H9 (cell line): Measurements from ENCODE around the gene F7. TPM values are rescaled to one million over a fixed set of nuclear protein-coding genes. Genes with fewer than 3 reads are reported as not detected.

Experiments
- DNase-seq: peaks from one replicate; pipeline ENCODE4 v3.0.0-alpha.2; 2017
- H2AFZ ChIP-seq: one replicate; pipeline ENCODE4 v1.6.1; 2013; ENCODE audit warnings: mild to moderate bottlenecking, low read length, control low read depth, moderate library complexity
- H2AK5ac ChIP-seq: 2 replicates; pipeline ENCODE4 v1.6.1; 2013; ENCODE audit warnings: low read length, control low read depth, mixed read lengths; ENCODE audit not compliant: insufficient read length
- H2BK120ac ChIP-seq: one replicate; pipeline ENCODE4 v1.6.1; 2013; ENCODE audit warnings: low read depth, mild to moderate bottlenecking, low read length, control low read depth, inconsistent platforms; ENCODE audit not compliant: poor library complexity, severe bottlenecking
- H2BK12ac ChIP-seq: 2 replicates; pipeline ENCODE4 v1.6.1; 2013; ENCODE audit warnings: low read length, control low read depth, mixed read lengths, low read depth; ENCODE audit not compliant: insufficient read length
- H2BK15ac ChIP-seq: 2 replicates; pipeline ENCODE4 v1.6.1; 2013; ENCODE audit warnings: low read depth, low read length, control low read depth
- H2BK20ac ChIP-seq: one replicate; pipeline ENCODE4 v1.6.1; 2013; ENCODE audit warnings: low read depth, mild to moderate bottlenecking, low read length, control low read depth, inconsistent platforms; ENCODE audit not compliant: poor library complexity, severe bottlenecking
- H2BK5ac ChIP-seq: 2 replicates; pipeline ENCODE4 v1.6.1; 2013; ENCODE audit warnings: low read length, control low read depth, mixed read lengths; ENCODE audit not compliant: insufficient read length
- H3K14ac ChIP-seq: 2 replicates; pipeline ENCODE4 v1.6.1; 2013; ENCODE audit warnings: low read length, control low read depth; ENCODE audit not compliant: insufficient read depth
- H3K18ac ChIP-seq: 2 replicates; pipeline ENCODE4 v1.6.1; 2013; ENCODE audit warnings: low read depth, mild to moderate bottlenecking, mixed read lengths, low read length, control low read depth; ENCODE audit not compliant: insufficient read length
- H3K23ac ChIP-seq: 2 replicates; pipeline ENCODE4 v1.6.1; 2013; ENCODE audit warnings: low read length, control low read depth, mixed read lengths, low read depth; ENCODE audit not compliant: insufficient read length
- H3K23me2 ChIP-seq: 2 replicates; pipeline ENCODE4 v1.6.1; 2013; ENCODE audit warnings: low read depth, mild to moderate bottlenecking, mixed read lengths, low read length, control low read depth; ENCODE audit not compliant: insufficient read length, poor library complexity, severe bottlenecking
- H3K27ac ChIP-seq: 2 replicates; pipeline ENCODE4 v1.5.1; 2013; ENCODE audit warnings: low read length, control low read depth, mixed read lengths, low read depth; ENCODE audit not compliant: insufficient read length
- H3K27me3 ChIP-seq: 2 replicates; pipeline ENCODE4 v1.6.1; 2013; ENCODE audit warnings: low read length, control low read depth, inconsistent platforms; ENCODE audit not compliant: insufficient read depth
- H3K4ac ChIP-seq: 2 replicates; pipeline ENCODE4 v1.6.1; 2013; ENCODE audit warnings: low read depth, mild to moderate bottlenecking, control low read depth, inconsistent platforms, low read length, moderate library complexity
- H3K4me1 ChIP-seq: 2 replicates; pipeline ENCODE4 v1.6.1; 2013; ENCODE audit warnings: low read length, control low read depth, inconsistent platforms; ENCODE audit not compliant: insufficient read depth
- H3K4me2 ChIP-seq: 2 replicates; pipeline ENCODE4 v1.6.1; 2013; ENCODE audit warnings: low read length, control low read depth, mixed read lengths; ENCODE audit not compliant: insufficient read length, insufficient read depth
- H3K56ac ChIP-seq: 2 replicates; pipeline ENCODE4 v1.6.1; 2013; ENCODE audit warnings: low read depth, mild to moderate bottlenecking, mixed read lengths, low read length, control low read depth; ENCODE audit not compliant: insufficient read length
- H3K79me1 ChIP-seq: 2 replicates; pipeline ENCODE4 v1.6.1; 2013; ENCODE audit warnings: low read depth, mild to moderate bottlenecking, moderate library complexity, low read length, control low read depth, inconsistent platforms; ENCODE audit not compliant: insufficient read depth, poor library complexity, severe bottlenecking
- H3K79me2 ChIP-seq: 2 replicates; pipeline ENCODE4 v1.6.1; 2013; ENCODE audit warnings: low read length, control low read depth, inconsistent platforms; ENCODE audit not compliant: insufficient read depth
- H3K9ac ChIP-seq: 2 replicates; pipeline ENCODE4 v1.6.1; 2013; ENCODE audit warnings: low read length, control low read depth, mixed read lengths; ENCODE audit not compliant: insufficient read length; ENCODE audit errors: extremely low read depth
- H3K9me3 ChIP-seq: one replicate; pipeline ENCODE4 v1.6.1; 2013; ENCODE audit warnings: low read depth, low read length, inconsistent platforms; ENCODE audit not compliant: control insufficient read depth
- H3T11ph ChIP-seq: one replicate; pipeline ENCODE4 v1.6.1; 2013; ENCODE audit warnings: mild to moderate bottlenecking, low read length, control low read depth, inconsistent platforms
- H4K20me1 ChIP-seq: one replicate; pipeline ENCODE4 v1.6.1; 2013; ENCODE audit not compliant: control insufficient read depth, insufficient read length, insufficient read depth
- H4K5ac ChIP-seq: 2 replicates; pipeline ENCODE4 v1.6.1; 2013; ENCODE audit warnings: low read depth, mild to moderate bottlenecking, mixed read lengths, low read length, control low read depth; ENCODE audit not compliant: insufficient read length
- H4K8ac ChIP-seq: replicated peaks from 2 replicates; pipeline ENCODE4 v1.6.1; 2013; ENCODE audit warnings: low read length, control low read depth, mixed read lengths, low read depth; ENCODE audit not compliant: insufficient read length
- H4K91ac ChIP-seq: 2 replicates; pipeline ENCODE4 v1.6.1; 2013; ENCODE audit warnings: low read depth, mild to moderate bottlenecking, moderate library complexity, mixed read lengths, low read length, control low read depth; ENCODE audit not compliant: insufficient read length
- H3K27ac Mint-ChIP-seq, 3 experiments: 2 replicates in 2 of 3; 3 replicates in 1 of 3; pipeline ENCODE4 v1.8.0; 2020 to 2021; ENCODE audit warnings: mixed read lengths in 3 of 3, mild to moderate bottlenecking in 1 of 3, moderate library complexity in 1 of 3
- H3K27me3 Mint-ChIP-seq: 2 replicates; pipeline ENCODE4 v1.8.0; 2021; ENCODE audit warnings: low read depth, mild to moderate bottlenecking, moderate library complexity, mixed read lengths
- H3K36me3 Mint-ChIP-seq, 3 experiments: 2 replicates in 2 of 3; 3 replicates in 1 of 3; pipeline ENCODE4 v1.8.0; 2020 to 2021; ENCODE audit warnings: low read depth in 3 of 3, mixed read lengths in 3 of 3; ENCODE audit not compliant: insufficient read depth in 1 of 3
- H3K4me1 Mint-ChIP-seq, 2 experiments: 2 replicates each; pipeline ENCODE4 v1.8.0; 2020; ENCODE audit warnings: mixed read lengths in 2 of 2
- H3K4me3 Mint-ChIP-seq, 2 experiments: 2 replicates in 1 of 2; 3 replicates in 1 of 2; pipeline ENCODE4 v1.8.0; 2020 to 2021; ENCODE audit warnings: mild to moderate bottlenecking in 2 of 2, mixed read lengths in 2 of 2, moderate library complexity in 1 of 2
- H3K9me3 Mint-ChIP-seq, 2 experiments: 2 replicates in 1 of 2; 3 replicates in 1 of 2; pipeline ENCODE4 v1.8.0; 2020; ENCODE audit warnings: mild to moderate bottlenecking in 2 of 2, mixed read lengths in 2 of 2, moderate library complexity in 1 of 2
- CTCF ChIP-seq: fragments of 200-600 bp; sonication (generic); conservative IDR thresholded peaks from 3 replicates; pipeline ENCODE4 v1.8.0; 2021; ENCODE audit warnings: antibody characterized with exemption, mild to moderate bottlenecking
- whole genome bisulfite sequencing: extraction: QIAGEN DNeasy Blood & Tissue Kit; methylation state at CpG from one replicate; pipeline ENCODE4 v1.1.7; 2013; ENCODE audit warnings: missing lambda C conversion rate, low lambda C conversion rate, mixed read lengths; ENCODE audit not compliant: insufficient read length; ENCODE audit errors: extremely low coverage; 5-methylcytosine and 5-hydroxymethylcytosine counted together
- total RNA-seq: library from RNA; stranded (reverse); gene quantifications from 2 replicates; pipeline ENCODE4 v1.2.1, GENCODE V29; 2021

Gene F7
- total RNA-seq, 1 experiment from 2014 or later, result 0.81 TPM

DNA sequence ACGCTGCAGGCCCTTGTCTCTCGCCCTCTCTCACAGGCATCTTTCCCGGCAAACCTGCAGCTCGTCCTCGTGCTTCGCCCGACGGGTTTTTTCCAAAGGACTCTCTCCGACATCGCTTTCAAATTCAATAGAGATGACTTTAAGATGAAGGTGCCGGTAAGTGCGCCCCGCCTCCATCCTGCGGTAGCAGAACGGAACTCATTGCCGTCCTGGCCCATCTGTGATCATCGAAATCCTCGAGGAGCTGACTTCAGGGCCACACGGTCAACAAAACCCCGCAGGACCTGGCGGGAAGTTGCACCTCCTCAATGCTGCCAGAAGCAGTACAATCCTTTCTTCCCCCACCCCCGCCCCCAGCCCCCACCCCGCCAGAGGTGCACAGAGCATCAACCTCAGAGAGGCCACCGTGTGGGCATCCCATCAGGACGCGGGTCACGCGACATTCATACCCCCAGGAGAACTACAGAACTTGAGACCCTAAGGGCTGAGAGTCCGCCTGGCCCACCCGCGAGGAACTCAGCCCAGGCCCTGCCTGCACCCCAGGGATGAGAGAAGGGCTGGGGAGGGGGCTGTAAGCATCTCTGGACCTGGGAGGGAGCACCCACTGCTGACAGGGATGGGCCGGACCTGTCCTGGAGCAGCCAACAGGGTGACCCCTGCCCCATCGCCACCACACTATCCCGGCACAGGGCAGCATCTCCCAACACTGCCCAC lies 44.9 kb upstream of the F7 start:
- H3K9ac ChIP-seq, result no peak overlapping the region
- H2BK15ac ChIP-seq, result no peak overlapping the region
- no peak overlapping the region for H3K27ac ChIP-seq
- no peaks in the 10 kb centered on the region for H3K9me3 ChIP-seq
- H3K79me2 ChIP-seq, result no peaks in the 10 kb centered on the region
- H4K91ac ChIP-seq, result no peak overlapping the region
- WGBS, result no CpG with 5 or more reads among the region's 34 CpGs
- H3K4me1 Mint-ChIP-seq, result peaks cover 2 to 9% of the 10 kb centered on the region in 2 experiments
- H4K20me1 ChIP-seq, result peaks cover 5% of the 10 kb centered on the region
- H3K4me3 Mint-ChIP-seq, result no peak overlapping the region
- H3K18ac ChIP-seq, result no peak overlapping the region
- H3K56ac ChIP-seq, result no peak overlapping the region
- no peak overlapping the region for H3T11ph ChIP-seq
- H3K27ac Mint-ChIP-seq, result no peak overlapping the region
- no peak overlapping the region for H2BK5ac ChIP-seq
- H3K14ac ChIP-seq, result no peak overlapping the region
- no peaks in the 10 kb centered on the region for H3K27me3 ChIP-seq
- no peak overlapping the region for H2BK20ac ChIP-seq
- no peak overlapping the region for H3K4ac ChIP-seq
- no peak overlapping the region for H3K4me2 ChIP-seq
- H3K4me1 ChIP-seq, result no peaks in the 10 kb centered on the region
- no peaks in the 10 kb centered on the region for H3K23me2 ChIP-seq
- H4K8ac ChIP-seq, result no peak overlapping the region
- H3K23ac ChIP-seq, result no peak overlapping the region
- no peak for DNase-seq
- peaks cover 0 to 2% (median 0%) of the 10 kb centered on the region in 3 experiments; a peak in 1 of 7 replicates for H3K36me3 Mint-ChIP-seq
- no peak for TF ChIP-seq CTCF
- H2BK12ac ChIP-seq, result no peak overlapping the region
- no peaks in the 10 kb centered on the region for H3K9me3 Mint-ChIP-seq
- no peak overlapping the region for H2AK5ac ChIP-seq
- H2BK120ac ChIP-seq, result no peak overlapping the region
- H4K5ac ChIP-seq, result no peak overlapping the region
- no peaks in the 10 kb centered on the region for H3K79me1 ChIP-seq
- H2AFZ ChIP-seq, result no peak overlapping the region
- H3K27me3 Mint-ChIP-seq, result no peaks in the 10 kb centered on the region
